Liver (tissue), 9 donors: ENCODE measurements around the gene OR5AC2. TPM values are rescaled to one million over a fixed set of nuclear protein-coding genes. Genes with fewer than 3 reads are reported as not detected.

ENCODE experiments used
- DNase-seq: peaks from one replicate; pipeline ENCODE4 v3.0.0-alpha.2; 2017; ENCODE audit warnings: low spot score
- H3K27ac ChIP-seq, 2 donors: one replicate each; pipeline ENCODE4 v1.7.0; 2013; ENCODE audit warnings: inconsistent platforms in 2 of 2, low read length in 2 of 2, control low read depth in 1 of 2, low read depth in 1 of 2, mild to moderate bottlenecking in 1 of 2
- H3K27me3 ChIP-seq, 4 donors: one replicate each; pipeline versions ENCODE4 v1.6.1 to v1.7.0; 2013; ENCODE audit warnings: low read length in 3 of 4, inconsistent platforms in 1 of 4, mild to moderate bottlenecking in 1 of 4, moderate library complexity in 1 of 4; ENCODE audit not compliant: control insufficient read depth in 4 of 4, insufficient read depth in 4 of 4
- H3K36me3 ChIP-seq, 4 donors: one replicate each; pipeline versions ENCODE4 v1.6.1 to v1.7.0; 2013; ENCODE audit warnings: low read length in 3 of 4, mild to moderate bottlenecking in 3 of 4, low read depth in 1 of 4, moderate library complexity in 1 of 4; ENCODE audit not compliant: control insufficient read depth in 4 of 4, insufficient read depth in 3 of 4
- H3K4me1 ChIP-seq, 4 donors: one replicate each; pipeline versions ENCODE4 v1.6.1 to v1.7.0; 2013; ENCODE audit warnings: low read length in 3 of 4, mild to moderate bottlenecking in 3 of 4, moderate library complexity in 1 of 4; ENCODE audit not compliant: control insufficient read depth in 4 of 4, insufficient read depth in 4 of 4
- H3K4me3 ChIP-seq, 3 donors: one replicate each; pipeline versions ENCODE4 v1.6.1 to v1.7.0; 2013; ENCODE audit warnings: low read length in 3 of 3, control low read depth in 1 of 3, low read depth in 1 of 3, mild to moderate bottlenecking in 1 of 3
- H3K9ac ChIP-seq, 2 donors: one replicate each; pipeline ENCODE4 v1.7.0; 2013; ENCODE audit warnings: low read length in 2 of 2, mild to moderate bottlenecking in 2 of 2, moderate library complexity in 2 of 2, control low read depth in 1 of 2, low read depth in 1 of 2
- H3K9me3 ChIP-seq, 4 donors: one replicate each; pipeline versions ENCODE4 v1.6.1 to v1.7.0; 2013; ENCODE audit warnings: low read length in 3 of 4; ENCODE audit not compliant: control insufficient read depth in 4 of 4
- ATF3 ChIP-seq: IDR thresholded peaks from 2 replicates; pipeline ENCODE4 v1.6.1; 2016; ENCODE audit warnings: antibody characterized with exemption
- CTCF ChIP-seq: fragments of 150-350 bp; IDR thresholded peaks from 2 replicates; pipeline ENCODE4 v1.5.1; 2017; ENCODE audit warnings: improper control_type of control experiment, low read depth, low read length; ENCODE audit not compliant: missing input control
- EGR1 ChIP-seq, 2 donors: IDR thresholded peaks; 2 replicates each; pipeline ENCODE4 v1.6.1; 2016 to 2018; ENCODE audit warnings: antibody characterized with exemption in 2 of 2, low read depth in 2 of 2
- FOXA1 ChIP-seq: IDR thresholded peaks from 2 replicates; pipeline ENCODE4 v1.6.1; 2016; ENCODE audit warnings: antibody characterized with exemption
- GABPA ChIP-seq, 2 donors: IDR thresholded peaks in 1 of 2; conservative IDR thresholded peaks in 1 of 2; 2 replicates each; pipeline ENCODE4 v1.6.1; 2016; ENCODE audit warnings: antibody characterized with exemption in 2 of 2, mild to moderate bottlenecking in 1 of 2, moderate library complexity in 1 of 2
- HNF4A ChIP-seq, 2 donors: conservative IDR thresholded peaks; 2 replicates each; pipeline ENCODE4 v1.6.1; 2016; ENCODE audit warnings: antibody characterized with exemption in 2 of 2, mild to moderate bottlenecking in 2 of 2
- HNF4G ChIP-seq: IDR thresholded peaks from 2 replicates; pipeline ENCODE4 v1.6.1; 2016; ENCODE audit warnings: antibody characterized with exemption
- JUND ChIP-seq, 2 donors: IDR thresholded peaks; 2 replicates each; pipeline ENCODE4 v1.6.1; 2016; ENCODE audit warnings: antibody characterized with exemption in 2 of 2
- NR2F2 ChIP-seq: IDR thresholded peaks from 2 replicates; pipeline ENCODE4 v1.6.1; 2016; ENCODE audit warnings: antibody characterized with exemption
- RAD21 ChIP-seq, 2 donors: IDR thresholded peaks; 2 replicates each; pipeline ENCODE4 v1.6.1; 2016; ENCODE audit warnings: antibody characterized with exemption in 2 of 2, mild to moderate bottlenecking in 2 of 2
- REST ChIP-seq: IDR thresholded peaks from 2 replicates; pipeline ENCODE4 v1.6.1; 2016; ENCODE audit warnings: antibody characterized with exemption, mild to moderate bottlenecking
- RXRA ChIP-seq, 2 donors: IDR thresholded peaks; 2 replicates each; pipeline ENCODE4 v1.6.1; 2017 to 2018; ENCODE audit warnings: antibody characterized with exemption in 2 of 2, mild to moderate bottlenecking in 1 of 2
- SP1 ChIP-seq: IDR thresholded peaks from 2 replicates; pipeline ENCODE4 v1.6.1; 2018; ENCODE audit warnings: antibody characterized with exemption, mild to moderate bottlenecking
- TAF1 ChIP-seq: conservative IDR thresholded peaks from 2 replicates; pipeline ENCODE4 v1.6.1; 2016; ENCODE audit warnings: antibody characterized with exemption, mild to moderate bottlenecking
- ZBTB33 ChIP-seq: IDR thresholded peaks from 2 replicates; pipeline ENCODE4 v1.6.1; 2016; ENCODE audit warnings: antibody characterized with exemption
- WGBS: extraction: QIAGEN DNeasy Blood & Tissue Kit; methylation state at CpG from one replicate; pipeline ENCODE4 v1.1.7; 2013; 5-methylcytosine and 5-hydroxymethylcytosine counted together
- polyA plus RNA-seq, 2 donors: library from polyadenylated mRNA; stranded (reverse) in 1 of 2; unstranded in 1 of 2; fragments of 200-250 nt in 1 of 2; fragments of >200 nt in 1 of 2; fragmentation: Nextera tagmentation in 1 of 2; extraction: Ambion mirVana in 1 of 2; gene quantifications; one replicate each; pipeline versions ENCODE4 v1.2.1 to v1.2.3, GENCODE V29; 2013 to 2015
- total RNA-seq, 2 donors: library from RNA; depleted of rRNA; stranded (reverse); fragments of >200 nt; gene quantifications; one replicate each; pipeline ENCODE4 v1.2.3, GENCODE V29; 2014
- donor health status: healthy.
- donor health status: healthy.
- donor health status: healthy.
- donor health status: healthy.
- donor health status: healthy.

The OR5AC2 gene
- total RNA-seq (not detected), polyA plus RNA-seq (not detected)

- H3K27ac ChIP-seq = no peak within 1 kb of the TSS
- H3K9me3 ChIP-seq = no peaks in the 10 kb centered on the region
- H3K9ac ChIP-seq = no peak within 1 kb of the TSS
- no peaks in the 10 kb centered on the region for H3K36me3 ChIP-seq
- no peak within 1 kb of the TSS for H3K4me3 ChIP-seq
- H3K4me1 ChIP-seq = no peaks in the 10 kb centered on the region
- DNase-seq = no peak
- WGBS = 82% methylated on average over 4 of the region's 4 CpGs
- H3K27me3 ChIP-seq = no peaks in the 10 kb centered on the region
- TF ChIP-seq REST (no peak), HNF4G (no peak), ATF3 (no peak), HNF4A (conservative IDR thresholded peaks at IDR 0.05) (no peak), NR2F2 (no peak), GABPA (IDR thresholded peaks at IDR 0.05 in 1 of 2, conservative IDR thresholded peaks at IDR 0.05 in 1 of 2) (no peak), EGR1 (IDR thresholded peaks at IDR 0.05; ENCODE audit: low read depth in 2 of 2) (no peak), ZBTB33 (no peak), TAF1 (no peak), RXRA (IDR thresholded peaks at IDR 0.05) (no peak), JUND (IDR thresholded peaks at IDR 0.05) (no peak), RAD21 (IDR thresholded peaks at IDR 0.05) (no peak), SP1 (no peak)
Measured at GRCh38 chr3:98086873-98087272, at the start of gene OR5AC2. TSS of gene OR5AC2 (plus strand) at chr3:98087173. CDS start at chr3:98087173, 0 bp downstream.

- no peak overlapping the region for H3K27ac ChIP-seq
- no peak for DNase-seq
- H3K27me3 ChIP-seq = peaks cover 0 to 14% (median 3%) of the 10 kb centered on the region in 4 donors
- TF ChIP-seq FOXA1 = no peak
- no peak for TF ChIP-seq CTCF
- TF ChIP-seq EGR1 (IDR thresholded peaks at IDR 0.05; ENCODE audit: low read depth in 2 of 2) = no peak
- H3K4me3 ChIP-seq = no peak overlapping the region
- H3K9ac ChIP-seq = no peak overlapping the region
- H3K36me3 ChIP-seq = no peaks in the 10 kb centered on the region
- H3K9me3 ChIP-seq = no peaks in the 10 kb centered on the region
- peaks cover 0 to 6% (median 2%) of the 10 kb centered on the region in 4 donors for H3K4me1 ChIP-seq
- 57% methylated on average over 3 of the region's 3 CpGs for WGBS
Measured at GRCh38 chr3:98038286-98038685, 48.7 kb upstream of the OR5AC2 start.
